ENCODE results near the gene CHMP1A.
"Not testable (repeated sequence)": the region's sequence is repeated elsewhere in the genome, so short reads cannot be mapped to it uniquely, and the experiment has no call there.

DNA sequence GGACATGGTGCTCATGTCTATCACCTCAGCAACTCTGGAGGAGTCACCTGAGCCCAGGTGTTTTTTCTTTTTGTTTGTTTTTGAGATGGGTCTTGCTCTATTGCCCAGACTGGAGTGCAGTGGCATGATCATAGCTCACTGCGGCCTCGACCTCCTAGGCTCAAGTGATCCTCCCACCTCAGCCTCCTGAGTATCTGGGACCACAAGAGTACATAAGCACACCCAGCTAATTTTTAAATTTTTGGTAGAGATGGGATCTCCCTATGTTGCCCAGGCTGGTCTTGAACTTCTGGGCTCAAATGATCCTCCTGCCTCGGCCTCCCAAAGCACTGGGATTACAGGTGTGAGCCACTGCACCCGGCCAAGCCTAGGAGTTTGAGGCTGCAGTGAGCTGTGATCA lies 32.1 kb upstream of the CHMP1A start:
- TF ChIP-seq, protein P1, sequence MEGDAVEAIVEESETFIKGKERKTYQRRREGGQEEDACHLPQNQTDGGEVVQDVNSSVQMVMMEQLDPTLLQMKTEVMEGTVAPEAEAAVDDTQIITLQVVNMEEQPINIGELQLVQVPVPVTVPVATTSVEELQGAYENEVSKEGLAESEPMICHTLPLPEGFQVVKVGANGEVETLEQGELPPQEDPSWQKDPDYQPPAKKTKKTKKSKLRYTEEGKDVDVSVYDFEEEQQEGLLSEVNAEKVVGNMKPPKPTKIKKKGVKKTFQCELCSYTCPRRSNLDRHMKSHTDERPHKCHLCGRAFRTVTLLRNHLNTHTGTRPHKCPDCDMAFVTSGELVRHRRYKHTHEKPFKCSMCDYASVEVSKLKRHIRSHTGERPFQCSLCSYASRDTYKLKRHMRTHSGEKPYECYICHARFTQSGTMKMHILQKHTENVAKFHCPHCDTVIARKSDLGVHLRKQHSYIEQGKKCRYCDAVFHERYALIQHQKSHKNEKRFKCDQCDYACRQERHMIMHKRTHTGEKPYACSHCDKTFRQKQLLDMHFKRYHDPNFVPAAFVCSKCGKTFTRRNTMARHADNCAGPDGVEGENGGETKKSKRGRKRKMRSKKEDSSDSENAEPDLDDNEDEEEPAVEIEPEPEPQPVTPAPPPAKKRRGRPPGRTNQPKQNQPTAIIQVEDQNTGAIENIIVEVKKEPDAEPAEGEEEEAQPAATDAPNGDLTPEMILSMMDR (conservative IDR thresholded peaks at IDR 0.05; ENCODE audit: low read depth in 2 of 2): not testable (repeated sequence)
- TF ChIP-seq EZH2phosphoT487 (IDR thresholded peaks at IDR 0.05; ENCODE audit: unreplicated experiment); EZH2 (IDR thresholded peaks at IDR 0.05; ENCODE audit: low read depth, unreplicated experiment); POLR2AphosphoS5 (IDR thresholded peaks at IDR 0.05; ENCODE audit: low read depth); CREB1 (CRISPR knock-in tag; IDR thresholded peaks at IDR 0.05; ENCODE audit: low read depth); JUNB (IDR thresholded peaks at IDR 0.05; ENCODE audit: unreplicated experiment); ZNF331 (CRISPR knock-in tag; IDR thresholded peaks at IDR 0.05; ENCODE audit: low read depth); ZNF114 (CRISPR knock-in tag; IDR thresholded peaks at IDR 0.05): not testable (repeated sequence)
- TF ChIP-seq, protein P2, sequence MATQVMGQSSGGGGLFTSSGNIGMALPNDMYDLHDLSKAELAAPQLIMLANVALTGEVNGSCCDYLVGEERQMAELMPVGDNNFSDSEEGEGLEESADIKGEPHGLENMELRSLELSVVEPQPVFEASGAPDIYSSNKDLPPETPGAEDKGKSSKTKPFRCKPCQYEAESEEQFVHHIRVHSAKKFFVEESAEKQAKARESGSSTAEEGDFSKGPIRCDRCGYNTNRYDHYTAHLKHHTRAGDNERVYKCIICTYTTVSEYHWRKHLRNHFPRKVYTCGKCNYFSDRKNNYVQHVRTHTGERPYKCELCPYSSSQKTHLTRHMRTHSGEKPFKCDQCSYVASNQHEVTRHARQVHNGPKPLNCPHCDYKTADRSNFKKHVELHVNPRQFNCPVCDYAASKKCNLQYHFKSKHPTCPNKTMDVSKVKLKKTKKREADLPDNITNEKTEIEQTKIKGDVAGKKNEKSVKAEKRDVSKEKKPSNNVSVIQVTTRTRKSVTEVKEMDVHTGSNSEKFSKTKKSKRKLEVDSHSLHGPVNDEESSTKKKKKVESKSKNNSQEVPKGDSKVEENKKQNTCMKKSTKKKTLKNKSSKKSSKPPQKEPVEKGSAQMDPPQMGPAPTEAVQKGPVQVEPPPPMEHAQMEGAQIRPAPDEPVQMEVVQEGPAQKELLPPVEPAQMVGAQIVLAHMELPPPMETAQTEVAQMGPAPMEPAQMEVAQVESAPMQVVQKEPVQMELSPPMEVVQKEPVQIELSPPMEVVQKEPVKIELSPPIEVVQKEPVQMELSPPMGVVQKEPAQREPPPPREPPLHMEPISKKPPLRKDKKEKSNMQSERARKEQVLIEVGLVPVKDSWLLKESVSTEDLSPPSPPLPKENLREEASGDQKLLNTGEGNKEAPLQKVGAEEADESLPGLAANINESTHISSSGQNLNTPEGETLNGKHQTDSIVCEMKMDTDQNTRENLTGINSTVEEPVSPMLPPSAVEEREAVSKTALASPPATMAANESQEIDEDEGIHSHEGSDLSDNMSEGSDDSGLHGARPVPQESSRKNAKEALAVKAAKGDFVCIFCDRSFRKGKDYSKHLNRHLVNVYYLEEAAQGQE (IDR thresholded peaks at IDR 0.05; ENCODE audit: unreplicated experiment): not testable (repeated sequence)
- TF ChIP-seq, protein P3, sequence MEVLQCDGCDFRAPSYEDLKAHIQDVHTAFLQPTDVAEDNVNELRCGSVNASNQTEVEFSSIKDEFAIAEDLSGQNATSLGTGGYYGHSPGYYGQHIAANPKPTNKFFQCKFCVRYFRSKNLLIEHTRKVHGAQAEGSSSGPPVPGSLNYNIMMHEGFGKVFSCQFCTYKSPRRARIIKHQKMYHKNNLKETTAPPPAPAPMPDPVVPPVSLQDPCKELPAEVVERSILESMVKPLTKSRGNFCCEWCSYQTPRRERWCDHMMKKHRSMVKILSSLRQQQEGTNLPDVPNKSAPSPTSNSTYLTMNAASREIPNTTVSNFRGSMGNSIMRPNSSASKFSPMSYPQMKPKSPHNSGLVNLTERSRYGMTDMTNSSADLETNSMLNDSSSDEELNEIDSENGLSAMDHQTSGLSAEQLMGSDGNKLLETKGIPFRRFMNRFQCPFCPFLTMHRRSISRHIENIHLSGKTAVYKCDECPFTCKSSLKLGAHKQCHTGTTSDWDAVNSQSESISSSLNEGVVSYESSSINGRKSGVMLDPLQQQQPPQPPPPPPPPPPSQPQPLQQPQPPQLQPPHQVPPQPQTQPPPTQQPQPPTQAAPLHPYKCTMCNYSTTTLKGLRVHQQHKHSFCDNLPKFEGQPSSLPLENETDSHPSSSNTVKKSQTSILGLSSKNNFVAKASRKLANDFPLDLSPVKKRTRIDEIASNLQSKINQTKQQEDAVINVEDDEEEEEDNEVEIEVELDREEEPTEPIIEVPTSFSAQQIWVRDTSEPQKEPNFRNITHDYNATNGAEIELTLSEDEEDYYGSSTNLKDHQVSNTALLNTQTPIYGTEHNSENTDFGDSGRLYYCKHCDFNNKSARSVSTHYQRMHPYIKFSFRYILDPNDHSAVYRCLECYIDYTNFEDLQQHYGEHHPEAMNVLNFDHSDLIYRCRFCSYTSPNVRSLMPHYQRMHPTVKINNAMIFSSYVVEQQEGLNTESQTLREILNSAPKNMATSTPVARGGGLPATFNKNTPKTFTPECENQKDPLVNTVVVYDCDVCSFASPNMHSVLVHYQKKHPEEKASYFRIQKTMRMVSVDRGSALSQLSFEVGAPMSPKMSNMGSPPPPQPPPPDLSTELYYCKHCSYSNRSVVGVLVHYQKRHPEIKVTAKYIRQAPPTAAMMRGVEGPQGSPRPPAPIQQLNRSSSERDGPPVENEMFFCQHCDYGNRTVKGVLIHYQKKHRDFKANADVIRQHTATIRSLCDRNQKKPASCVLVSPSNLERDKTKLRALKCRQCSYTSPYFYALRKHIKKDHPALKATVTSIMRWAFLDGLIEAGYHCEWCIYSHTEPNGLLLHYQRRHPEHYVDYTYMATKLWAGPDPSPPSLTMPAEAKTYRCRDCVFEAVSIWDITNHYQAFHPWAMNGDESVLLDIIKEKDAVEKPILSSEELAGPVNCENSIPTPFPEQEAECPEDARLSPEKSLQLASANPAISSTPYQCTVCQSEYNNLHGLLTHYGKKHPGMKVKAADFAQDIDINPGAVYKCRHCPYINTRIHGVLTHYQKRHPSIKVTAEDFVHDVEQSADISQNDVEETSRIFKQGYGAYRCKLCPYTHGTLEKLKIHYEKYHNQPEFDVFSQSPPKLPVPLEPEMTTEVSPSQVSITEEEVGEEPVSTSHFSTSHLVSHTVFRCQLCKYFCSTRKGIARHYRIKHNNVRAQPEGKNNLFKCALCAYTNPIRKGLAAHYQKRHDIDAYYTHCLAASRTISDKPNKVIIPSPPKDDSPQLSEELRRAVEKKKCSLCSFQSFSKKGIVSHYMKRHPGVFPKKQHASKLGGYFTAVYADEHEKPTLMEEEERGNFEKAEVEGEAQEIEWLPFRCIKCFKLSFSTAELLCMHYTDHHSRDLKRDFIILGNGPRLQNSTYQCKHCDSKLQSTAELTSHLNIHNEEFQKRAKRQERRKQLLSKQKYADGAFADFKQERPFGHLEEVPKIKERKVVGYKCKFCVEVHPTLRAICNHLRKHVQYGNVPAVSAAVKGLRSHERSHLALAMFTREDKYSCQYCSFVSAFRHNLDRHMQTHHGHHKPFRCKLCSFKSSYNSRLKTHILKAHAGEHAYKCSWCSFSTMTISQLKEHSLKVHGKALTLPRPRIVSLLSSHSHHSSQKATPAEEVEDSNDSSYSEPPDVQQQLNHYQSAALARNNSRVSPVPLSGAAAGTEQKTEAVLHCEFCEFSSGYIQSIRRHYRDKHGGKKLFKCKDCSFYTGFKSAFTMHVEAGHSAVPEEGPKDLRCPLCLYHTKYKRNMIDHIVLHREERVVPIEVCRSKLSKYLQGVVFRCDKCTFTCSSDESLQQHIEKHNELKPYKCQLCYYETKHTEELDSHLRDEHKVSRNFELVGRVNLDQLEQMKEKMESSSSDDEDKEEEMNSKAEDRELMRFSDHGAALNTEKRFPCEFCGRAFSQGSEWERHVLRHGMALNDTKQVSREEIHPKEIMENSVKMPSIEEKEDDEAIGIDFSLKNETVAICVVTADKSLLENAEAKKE (CRISPR knock-in tag; IDR thresholded peaks at IDR 0.05): not testable (repeated sequence)
- TF ChIP-seq, protein P4, sequence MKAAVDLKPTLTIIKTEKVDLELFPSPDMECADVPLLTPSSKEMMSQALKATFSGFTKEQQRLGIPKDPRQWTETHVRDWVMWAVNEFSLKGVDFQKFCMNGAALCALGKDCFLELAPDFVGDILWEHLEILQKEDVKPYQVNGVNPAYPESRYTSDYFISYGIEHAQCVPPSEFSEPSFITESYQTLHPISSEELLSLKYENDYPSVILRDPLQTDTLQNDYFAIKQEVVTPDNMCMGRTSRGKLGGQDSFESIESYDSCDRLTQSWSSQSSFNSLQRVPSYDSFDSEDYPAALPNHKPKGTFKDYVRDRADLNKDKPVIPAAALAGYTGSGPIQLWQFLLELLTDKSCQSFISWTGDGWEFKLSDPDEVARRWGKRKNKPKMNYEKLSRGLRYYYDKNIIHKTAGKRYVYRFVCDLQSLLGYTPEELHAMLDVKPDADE (IDR thresholded peaks at IDR 0.05): not testable (repeated sequence)

Data from GM23338 (cell line).